T-cell (primary cell): ENCODE measurements around the gene ZNF491. TPM values are rescaled to one million over a fixed set of nuclear protein-coding genes. Genes with fewer than 3 reads are reported as not detected.

Experiments used
- ATAC-seq, 4 experiments: fragments of 200-7000 bp in 3 of 4; fragments of 150-1000 bp in 1 of 4; cut with Tn5 transposase; replicated peaks in 1 of 4; 1 replicate in 3 of 4; 2 replicates in 1 of 4; pipeline ENCODE4 v1.10.0; 2021; ENCODE audit warnings: moderate library complexity in 3 of 4, mild to moderate bottlenecking in 2 of 4, moderate number of reproducible peaks in 1 of 4
- CTCF ChIA-PET, 2 donors: fragments of 300-600 bp; sonication (Branson Sonifier 250); formaldehyde crosslinking; loops; one replicate each; lab custom pipeline; 2022; ENCODE audit warnings: antibody characterized with exemption in 2 of 2; lab: Charles Lee
- POLR2A ChIA-PET, 2 donors: fragments of 300-600 bp; sonication (Branson Sonifier 250); formaldehyde crosslinking; loops; one replicate each; lab custom pipeline; 2022; ENCODE audit warnings: antibody characterized with exemption in 2 of 2; lab: Charles Lee
- DNase-seq, 35 experiments: peaks; one replicate each; pipeline versions ENCODE4 v3.0.0 to v3.0.0-alpha.2; 2013 to 2023
- H3K27ac ChIP-seq: one replicate; pipeline ENCODE4 v1.5.1; 2013; ENCODE audit warnings: low read length
- H3K27me3 ChIP-seq, 2 experiments: replicated peaks in 1 of 2; 1 replicate in 1 of 2; 2 replicates in 1 of 2; pipeline versions ENCODE4 v1.6.1 to v1.7.0; 2013; ENCODE audit warnings: low read length in 1 of 2, mixed read lengths in 1 of 2; ENCODE audit not compliant: control insufficient read depth in 2 of 2, insufficient read depth in 2 of 2; ENCODE audit errors: extremely low read depth in 1 of 2
- H3K36me3 ChIP-seq, 2 donors: 1 replicate in 1 of 2; 2 replicates in 1 of 2; pipeline versions ENCODE4 v1.6.1 to v1.7.0; 2013; ENCODE audit warnings: low read length in 1 of 2; ENCODE audit not compliant: control insufficient read depth in 2 of 2, insufficient read depth in 1 of 2; ENCODE audit errors: extremely low read depth in 1 of 2
- H3K4me1 ChIP-seq, 2 experiments: 1 replicate in 1 of 2; 2 replicates in 1 of 2; pipeline versions ENCODE4 v1.6.1 to v1.7.0; 2013; ENCODE audit warnings: low read length in 2 of 2, mixed read lengths in 1 of 2; ENCODE audit not compliant: insufficient read depth in 2 of 2, control insufficient read depth in 1 of 2; ENCODE audit errors: extremely low read depth in 1 of 2
- H3K4me3 ChIP-seq, 2 donors: 1 replicate in 1 of 2; 2 replicates in 1 of 2; pipeline versions ENCODE4 v1.5.1 to v1.7.0; 2013; ENCODE audit warnings: mild to moderate bottlenecking in 2 of 2, low read length in 1 of 2, moderate library complexity in 1 of 2; ENCODE audit not compliant: control insufficient read depth in 1 of 2; ENCODE audit errors: extremely low read depth in 1 of 2
- H3K9me3 ChIP-seq: 2 replicates; pipeline ENCODE4 v1.7.0; 2013
- H3K27ac Mint-ChIP-seq, 2 donors: one replicate each; pipeline ENCODE4 v1.8.0; 2020 to 2021; ENCODE audit warnings: mild to moderate bottlenecking in 2 of 2, mixed read lengths in 2 of 2
- H3K27me3 Mint-ChIP-seq, 2 donors: one replicate each; pipeline ENCODE4 v1.8.0; 2021 to 2022; ENCODE audit warnings: mixed read lengths in 2 of 2
- H3K36me3 Mint-ChIP-seq: one replicate; pipeline ENCODE4 v1.8.0; 2021; ENCODE audit warnings: mixed read lengths
- H3K4me1 Mint-ChIP-seq, 3 donors: one replicate each; pipeline ENCODE4 v1.8.0; 2020 to 2022; ENCODE audit warnings: mixed read lengths in 3 of 3, mild to moderate bottlenecking in 1 of 3
- H3K4me3 Mint-ChIP-seq, 3 donors: one replicate each; pipeline ENCODE4 v1.8.0; 2020 to 2022; ENCODE audit warnings: mild to moderate bottlenecking in 3 of 3, mixed read lengths in 3 of 3, moderate library complexity in 3 of 3
- H3K9me3 Mint-ChIP-seq, 3 donors: one replicate each; pipeline ENCODE4 v1.8.0; 2020 to 2022; ENCODE audit warnings: mixed read lengths in 3 of 3
- WGBS: methylation state at CpG from one replicate; pipeline ENCODE4 v1.1.5; 2013; ENCODE audit warnings: missing lambda C conversion rate; ENCODE audit not compliant: insufficient coverage; 5-methylcytosine and 5-hydroxymethylcytosine counted together
- total RNA-seq, 35 experiments: library from RNA in 6 of 35; stranded (reverse) in 6 of 35; fragments of 120-200 nt in 1 of 35; gene quantifications; one replicate each; pipeline versions ENCODE4 v1.2.1 to v1.2.4 and lab custom pipeline; 2013 to 2026

The ZNF491 gene
- total RNA-seq, 5 donors from 2014 or later (not counting 1 experiment from before 2014, with no cell fraction given): 0.77 to 3.5 (median 2.3) TPM

- POLR2A ChIA-PET: no interaction called here
These were observed 58.4 kb downstream of the ZNF491 start for GRCh38 chr19:11856596-11857250.

More at GRCh38 chr19:11856596-11857250, 58.4 kb downstream of the ZNF491 start:
- DNase-seq (no peak), ATAC-seq (no peak)
- H3K4me1 Mint-ChIP-seq: peaks cover 0 to 12% (median 5%) of the 10 kb centered on the region in 3 donors
- CTCF ChIA-PET: no interaction called here
- WGBS: 98% methylated on average over 4 of the region's 12 CpGs
- Histone ChIP-seq H3K9me3 (peaks cover 3% of the 10 kb centered on the region), H3K27ac (no peak overlapping the region), H3K4me3 (no peak overlapping the region), H3K4me1 (no peaks in the 10 kb centered on the region), H3K36me3 (peaks cover 0 to 6% of the 10 kb centered on the region in 2 donors), H3K27me3 (no peaks in the 10 kb centered on the region)
- H3K36me3 Mint-ChIP-seq: peaks cover 73% of the 10 kb centered on the region
- no peak overlapping the region for H3K4me3 Mint-ChIP-seq
- no peak overlapping the region for H3K27ac Mint-ChIP-seq
- H3K27me3 Mint-ChIP-seq: no peaks in the 10 kb centered on the region
- H3K9me3 Mint-ChIP-seq: peaks cover 17 to 60% (median 50%) of the 10 kb centered on the region in 3 donors

Other genes with a start within 250 kb of the ZNF491 start
- 10 to 100 TPM; 38.3 to 48.2 (median 46.6) TPM for gene ELOF1, start 239.3 kb upstream of the ZNF491 start, total RNA-seq
- 10 to 100 TPM; 16.2 to 29.8 (median 18.6) TPM for gene ACP5, start 220.9 kb upstream of the ZNF491 start, total RNA-seq
- 10 to 100 TPM in 3 of 5 donors, 1 to 10 TPM in 2; 5.6 to 11.9 (median 10.6) TPM for gene ZNF627, start 201.0 kb upstream of the ZNF491 start, total RNA-seq
- gene ZNF823, start 59.6 kb upstream of the ZNF491 start, total RNA-seq: 1 to 10 TPM; 2.3 to 6.4 (median 4.8) TPM
- gene ZNF441, start 31.5 kb upstream of the ZNF491 start, total RNA-seq: 10 to 100 TPM in 3 of 5 donors, 1 to 10 TPM in 2; 4.8 to 18.4 (median 16.0) TPM
- 10 to 100 TPM in 4 of 5 donors, 1 to 10 TPM in 1; 6.3 to 19.8 (median 17.7) TPM for gene ZNF440, start 15.8 kb downstream of the ZNF491 start, total RNA-seq
- 10 to 100 TPM in 4 of 5 donors, 1 to 10 TPM in 1; 6.6 to 25.3 (median 16.5) TPM for gene ZNF439, start 50.2 kb downstream of the ZNF491 start, total RNA-seq
- 1 to 10 TPM; 2.2 to 9.6 (median 7.9) TPM for gene ZNF69, start 89.3 kb downstream of the ZNF491 start, total RNA-seq
- gene ZNF700, start 126.6 kb downstream of the ZNF491 start, total RNA-seq: 10 to 100 TPM; 17.2 to 19.7 (median 18.4) TPM
- 10 to 100 TPM in 2 of 5 donors, 1 to 10 TPM in 2, under 1 TPM in 1; 0.98 to 10.5 (median 8.0) TPM for gene ZNF763, start 166.5 kb downstream of the ZNF491 start, total RNA-seq
- 1 to 10 TPM in 3 of 5 donors, under 1 TPM in 2; 0.41 to 1.9 (median 1.5) TPM for gene ZNF433, start 237.2 kb downstream of the ZNF491 start, total RNA-seq